SHP77 treated with DMSO at 0.1 percent for 48 hours (cell line): ENCODE data around the gene SDF4.

Experiments used
- DNase-seq: peaks from one replicate; lab custom pipeline; 2025; lab: John Stamatoyannopoulos, UW

Gene SDF4

DNA sequence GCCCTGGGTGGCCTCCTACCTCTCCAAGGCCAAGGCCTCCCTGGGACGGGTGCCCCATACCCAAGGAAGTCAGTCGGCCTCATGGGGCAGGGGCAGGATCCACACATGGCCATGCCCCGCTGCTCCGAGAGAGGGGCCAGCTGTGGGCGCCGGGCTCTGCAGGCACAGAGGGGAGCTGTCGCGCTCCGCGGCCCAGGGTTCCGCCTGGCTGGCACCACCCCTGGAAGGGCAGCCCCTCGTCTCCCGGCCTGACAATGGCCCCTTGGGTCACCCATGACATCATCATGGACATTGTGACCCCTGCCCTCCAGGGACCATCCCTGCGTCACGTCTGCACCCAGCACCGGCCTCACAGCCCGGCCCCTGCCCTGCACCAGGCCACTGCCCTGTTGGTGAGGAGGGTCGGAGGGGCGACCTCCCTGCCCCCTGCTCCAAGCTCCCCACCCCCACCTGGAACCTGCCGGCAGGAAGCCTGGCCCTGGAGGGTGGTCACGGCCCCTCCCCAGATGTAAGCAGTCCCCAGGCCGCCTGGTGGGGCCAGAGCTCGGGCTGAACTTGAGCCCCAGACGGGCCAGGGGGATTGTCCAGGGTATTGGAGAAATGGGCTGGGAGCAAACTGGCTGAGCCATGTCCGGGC lies 52.3 kb downstream of the SDF4 start:
- DNase-seq = no peak

GRCh38 chr1:1178794-1179331 lies 52.9 kb downstream of the SDF4 start:
- no peak for DNase-seq

- no peak for DNase-seq
Observed at GRCh38 chr1:1177452-1178206, 54.2 kb downstream of the SDF4 start.

GRCh38 chr1:1176931-1177330 lies 54.9 kb downstream of the SDF4 start:
- no peak for DNase-seq

- DNase-seq = peak; percentile 15
Observed at GRCh38 chr1:1176063-1176761, 55.6 kb downstream of the SDF4 start.

- no peak for DNase-seq
Observed at GRCh38 chr1:1175221-1176062, 56.4 kb downstream of the SDF4 start.

- DNase-seq = no peak
Observed at GRCh38 chr1:1173793-1174415, 57.9 kb downstream of the SDF4 start, which contains the start of gene TTLL10. Gene TTLL10 (plus strand): TSS chr1:1173880. CDS start chr1:1179216, 5,336 bp downstream.

DNA sequence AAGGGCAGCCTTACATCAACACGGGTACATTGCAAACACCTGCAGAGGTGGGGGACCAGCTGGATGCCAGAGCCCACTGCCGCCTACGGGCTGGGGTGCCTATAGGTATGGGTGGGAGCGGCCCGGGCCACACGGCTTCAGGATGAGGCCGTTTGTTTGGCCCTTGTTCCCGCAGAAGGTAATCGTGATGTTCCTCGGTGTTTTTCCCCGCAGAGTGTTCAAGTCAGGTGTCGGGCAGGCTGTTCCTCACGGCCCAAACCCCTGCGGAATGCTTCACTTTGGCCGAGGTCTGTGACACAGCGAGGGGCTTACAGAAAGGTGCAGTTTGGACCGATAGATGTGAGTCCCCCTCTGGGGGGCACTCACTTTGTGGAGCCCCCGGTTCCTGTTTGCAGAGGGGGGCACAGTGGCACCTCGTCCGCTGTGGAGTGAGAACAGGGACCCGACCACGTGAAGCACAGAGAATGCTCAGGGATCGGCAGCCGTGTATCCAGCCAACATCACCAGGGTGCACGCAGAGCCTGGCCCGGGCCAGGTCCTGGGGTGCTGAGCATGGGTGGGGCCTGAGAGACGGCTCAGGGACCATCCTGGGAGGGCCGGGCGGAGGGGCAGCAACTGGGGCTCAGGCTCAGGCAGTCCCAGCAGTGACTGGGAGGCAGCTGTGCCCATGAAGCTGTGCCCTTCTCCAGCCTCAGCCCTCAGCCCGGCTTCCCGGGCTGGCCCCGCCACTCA lies 58.6 kb downstream of the SDF4 start:
- DNase-seq = no peak

DNA sequence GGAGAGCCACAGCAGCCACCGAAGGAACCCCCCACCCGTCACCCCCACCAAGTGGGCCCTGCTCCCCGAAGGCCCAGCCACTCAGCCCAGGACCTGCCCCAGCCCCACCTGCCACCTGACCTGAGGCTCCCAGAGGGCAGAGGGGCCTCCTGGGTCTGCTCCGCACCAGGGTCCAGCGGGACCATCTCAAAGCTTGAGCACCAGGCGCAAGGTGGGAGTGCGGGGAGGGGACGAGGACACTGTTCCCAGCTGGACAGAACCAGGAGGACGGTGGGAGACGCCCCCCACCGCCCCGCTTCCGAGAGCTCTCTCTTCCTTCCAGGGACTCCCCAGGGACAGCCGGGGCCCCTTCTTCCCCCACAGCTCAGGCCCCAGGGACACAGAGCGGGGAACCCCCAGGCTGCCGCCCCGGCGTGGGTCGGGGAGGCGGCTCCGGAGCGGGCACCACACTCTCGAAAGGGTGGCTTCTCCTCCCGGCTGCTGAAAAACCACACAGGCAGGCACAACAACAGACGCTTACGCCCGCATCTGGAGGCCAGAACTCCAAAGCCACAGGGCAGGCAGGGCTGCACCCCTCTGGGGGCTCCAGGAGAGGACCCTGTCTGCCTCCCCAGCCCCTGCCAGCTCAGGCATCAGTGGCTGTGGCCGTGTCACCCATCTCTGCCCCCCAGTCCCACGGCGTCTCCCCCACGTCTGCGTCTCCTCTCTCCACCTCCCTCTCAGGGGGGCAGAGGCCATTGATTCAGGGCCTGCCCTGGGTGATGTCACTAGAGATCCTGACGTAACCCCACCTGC lies 60.1 kb downstream of the SDF4 start:
- DNase-seq = no peak

DNA sequence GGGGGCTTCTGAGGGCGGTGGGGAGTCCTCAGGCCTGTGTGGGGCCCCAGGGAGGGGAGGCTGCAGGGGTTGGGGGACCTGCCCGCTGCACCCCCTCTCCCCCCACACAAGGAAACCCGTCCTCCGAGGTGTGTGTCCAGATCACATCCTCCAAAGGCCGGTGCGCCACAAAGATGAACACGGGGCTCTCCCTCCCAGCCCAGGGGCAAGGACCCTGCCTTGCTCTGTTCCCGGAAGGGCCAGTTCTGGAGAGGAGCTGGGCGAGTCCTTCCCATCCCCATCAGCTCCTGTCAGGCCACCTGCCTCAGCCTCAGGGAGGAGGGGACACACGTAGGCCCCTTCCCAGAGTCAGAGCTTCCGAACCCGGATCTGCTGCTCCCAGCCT lies 60.6 kb downstream of the SDF4 start:
- no peak for DNase-seq

GRCh38 chr1:1170215-1171091 lies 61.3 kb downstream of the SDF4 start:
- no peak for DNase-seq

DNA sequence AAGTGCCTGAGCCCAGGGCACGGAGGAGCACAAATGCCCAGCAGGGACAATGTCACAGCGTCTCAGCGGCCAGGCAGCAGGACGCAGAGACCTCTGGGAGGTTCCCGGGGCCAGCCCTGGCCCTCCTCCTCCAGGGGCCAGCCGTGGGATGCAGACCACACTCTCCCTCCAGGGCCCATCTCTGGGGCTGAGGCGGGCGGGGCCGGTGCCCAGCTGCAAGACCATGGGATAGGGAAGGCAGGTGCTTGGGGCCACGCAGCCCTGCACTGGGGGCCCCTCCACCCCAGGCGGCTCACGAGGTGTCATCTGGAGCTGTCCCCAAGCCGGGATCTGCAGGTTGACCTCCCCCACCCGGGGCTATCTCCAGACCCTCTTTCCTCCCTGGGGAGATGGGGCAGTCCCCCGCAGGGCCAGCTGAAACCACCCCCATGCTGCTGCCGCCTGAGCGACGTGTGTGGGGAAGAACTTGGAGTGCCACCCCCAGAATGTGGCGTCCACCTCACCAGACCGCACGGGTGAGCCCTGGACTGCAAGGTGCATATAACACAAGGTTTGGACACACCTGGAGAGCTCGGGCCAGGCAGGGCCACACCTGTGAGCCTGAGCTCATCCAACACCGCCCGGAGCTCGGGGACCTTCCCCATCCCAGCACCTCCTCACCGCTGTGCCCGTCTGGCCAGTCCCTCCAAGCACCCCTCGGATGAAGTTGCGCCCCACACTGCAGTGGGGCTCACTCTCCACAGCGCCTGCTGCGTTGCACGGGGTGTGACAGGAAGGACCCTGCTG lies 62.2 kb downstream of the SDF4 start:
- DNase-seq = no peak

DNA sequence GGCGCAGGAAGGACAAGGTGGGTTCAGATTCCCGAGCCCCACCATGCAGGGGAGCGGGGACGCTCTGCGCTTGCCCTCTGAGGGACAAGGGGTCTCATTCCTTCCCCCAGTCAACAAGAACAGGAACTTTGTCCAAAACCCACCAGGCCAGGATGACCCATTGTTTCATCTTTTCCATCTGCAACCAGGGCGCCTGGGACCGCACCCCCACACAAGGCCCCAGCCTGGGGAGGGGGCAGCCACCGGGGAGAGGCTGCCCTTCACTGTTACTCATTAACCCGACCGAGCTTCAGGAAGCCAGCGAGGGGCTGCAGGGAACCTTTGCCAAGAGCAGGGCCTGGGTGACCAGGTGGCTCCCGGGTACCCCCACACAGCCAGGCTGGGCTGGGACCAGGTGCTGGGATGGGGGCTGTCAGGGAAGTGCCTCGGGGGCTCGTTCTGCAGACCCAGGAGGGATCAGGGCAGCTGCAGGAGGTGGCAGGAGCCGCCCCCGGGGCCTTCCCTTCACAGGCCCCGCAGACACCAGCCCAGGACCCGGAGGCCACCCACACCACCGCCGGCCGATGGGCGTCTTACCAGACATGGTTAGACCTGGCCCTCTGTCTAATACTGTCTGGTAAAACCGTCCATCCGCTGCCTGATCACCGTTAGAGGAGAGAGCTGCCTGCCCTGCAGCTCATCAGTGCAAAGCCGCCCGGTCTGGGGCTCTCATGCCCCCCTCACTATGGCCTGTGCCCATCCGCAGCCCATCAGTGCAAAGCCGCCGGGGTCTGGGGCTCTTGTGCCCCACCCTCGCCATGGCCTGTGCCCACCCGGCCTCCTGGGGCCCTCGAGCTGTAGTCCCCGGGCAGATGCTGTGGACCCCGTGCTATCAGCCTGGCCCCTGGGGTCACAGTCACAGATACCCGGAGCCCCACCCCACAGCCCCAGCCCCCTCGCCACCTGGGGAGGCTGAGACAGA lies 63.1 kb downstream of the SDF4 start:
- no peak for DNase-seq

DNA sequence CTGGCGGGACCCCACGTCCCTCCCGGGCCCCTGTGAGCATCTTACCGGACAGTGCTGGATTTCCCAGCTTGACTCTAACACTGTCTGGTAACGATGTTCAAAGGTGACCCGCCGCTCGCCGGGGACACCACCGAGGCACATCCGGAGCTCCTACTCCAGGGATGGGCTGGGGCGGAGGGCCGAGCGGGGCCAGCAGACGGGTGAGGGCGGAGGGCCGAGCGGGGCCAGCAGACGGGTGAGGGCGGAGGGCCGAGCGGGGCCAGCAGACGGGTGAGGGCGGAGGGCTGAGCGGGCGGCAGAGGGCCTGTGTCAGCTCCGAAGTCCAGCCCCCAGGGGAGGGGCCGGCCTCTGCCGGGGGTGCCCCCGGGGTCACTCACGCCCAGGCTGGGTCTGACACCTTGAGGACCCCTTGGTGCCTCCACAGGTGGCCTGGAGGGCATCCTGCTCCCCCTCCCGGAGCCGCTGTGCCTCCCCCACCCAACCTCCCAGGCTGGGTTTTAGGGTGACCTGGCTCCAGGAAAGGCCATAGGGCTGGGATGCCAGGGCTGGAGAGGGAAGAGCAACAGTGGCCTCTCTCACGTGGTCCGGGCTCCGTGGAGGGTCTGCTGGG lies 63.9 kb downstream of the SDF4 start:
- no peak for DNase-seq

DNA sequence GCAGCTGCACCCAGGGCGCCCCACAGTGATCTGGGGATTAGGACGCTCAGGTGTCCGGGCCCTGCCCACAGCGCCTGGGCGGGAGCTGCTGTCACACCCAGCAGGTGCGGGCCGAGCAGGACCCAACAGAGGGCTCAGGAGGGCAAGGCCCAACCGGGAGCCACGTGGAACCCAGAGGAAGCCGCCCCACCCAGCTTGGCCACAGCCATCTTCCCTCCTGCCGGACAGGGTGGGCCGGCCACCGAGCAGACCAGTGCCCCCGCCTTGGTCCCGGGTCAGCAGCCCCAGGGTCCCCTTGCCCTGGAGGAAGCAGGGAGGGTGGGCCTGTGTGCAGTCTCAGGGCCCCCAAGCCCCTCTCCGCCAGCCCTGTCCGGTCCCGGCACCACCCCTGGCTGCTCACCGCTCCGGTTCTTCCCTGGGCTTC lies 64.4 kb downstream of the SDF4 start:
- no peak for DNase-seq
